GM18861 (cell line): Measurements from ENCODE around the gene PDLIM1.
A peak's percentile ranks its signal among the peaks of the same experiment; 100 is the strongest.

ENCODE experiments used
- ATAC-seq: cut with Tn5 transposase; IDR thresholded peaks from one replicate; pipeline ENCODE4 v1.9.1; 2021; ENCODE audit not compliant: unreplicated experiment

PDLIM1 gene

GRCh38 chr10:95289003-95289920 is 1.5 kb downstream of the PDLIM1 start:
- no peak for ATAC-seq

- no peak for ATAC-seq
These were observed 2.5 kb downstream of the PDLIM1 start for GRCh38 chr10:95288303-95288702.

GRCh38 chr10:95287281-95287680 is 3.5 kb downstream of the PDLIM1 start:
- no peak for ATAC-seq

- no peak for ATAC-seq
These were observed 4.1 kb downstream of the PDLIM1 start for GRCh38 chr10:95286707-95287106.

- no peak for ATAC-seq
These were observed 5.2 kb downstream of the PDLIM1 start for GRCh38 chr10:95285556-95285955.

GRCh38 chr10:95284807-95285206 is 6.0 kb downstream of the PDLIM1 start:
- ATAC-seq = no peak

- ATAC-seq = no peak
These were observed 8.7 kb downstream of the PDLIM1 start for GRCh38 chr10:95282107-95282506.

- no peak for ATAC-seq
These were observed 9.6 kb downstream of the PDLIM1 start for GRCh38 chr10:95281206-95281605.

- no peak for ATAC-seq
These were observed 10.2 kb downstream of the PDLIM1 start for GRCh38 chr10:95280637-95281036.

GRCh38 chr10:95279042-95279820 is 11.6 kb downstream of the PDLIM1 start:
- ATAC-seq = no peak

- no peak for ATAC-seq
These were observed 12.5 kb downstream of the PDLIM1 start for GRCh38 chr10:95278061-95278988.

GRCh38 chr10:95277614-95278013 is 13.2 kb downstream of the PDLIM1 start:
- ATAC-seq = no peak

- ATAC-seq = no peak
These were observed 13.6 kb downstream of the PDLIM1 start for GRCh38 chr10:95277201-95277570.

- ATAC-seq = no peak
These were observed 14.2 kb downstream of the PDLIM1 start for GRCh38 chr10:95276367-95277200.

- ATAC-seq = no peak
These were observed 15.0 kb downstream of the PDLIM1 start for GRCh38 chr10:95275726-95276366.

GRCh38 chr10:95273393-95274312 is 17.1 kb downstream of the PDLIM1 start:
- ATAC-seq = no peak

- ATAC-seq = no peak
These were observed 22.4 kb downstream of the PDLIM1 start for GRCh38 chr10:95268438-95268837.

GRCh38 chr10:95267251-95267650 is 23.6 kb downstream of the PDLIM1 start:
- ATAC-seq = no peak

GRCh38 chr10:95266674-95267095 is 24.1 kb downstream of the PDLIM1 start:
- ATAC-seq = peak; percentile 96
